NOMO-1 treated with dmso at 0.1 percent for 144 hours (cell line): ENCODE results near the gene SLC19A1.
"Not testable (repeated sequence)": the region's sequence is repeated elsewhere in the genome, so short reads cannot be mapped to it uniquely, and the experiment has no call there.

Source experiments
- DNase-seq: peaks from one replicate; lab custom pipeline; 2025; ENCODE audit not compliant: unreplicated experiment; lab: John Stamatoyannopoulos, UW

The SLC19A1 gene

DNA sequence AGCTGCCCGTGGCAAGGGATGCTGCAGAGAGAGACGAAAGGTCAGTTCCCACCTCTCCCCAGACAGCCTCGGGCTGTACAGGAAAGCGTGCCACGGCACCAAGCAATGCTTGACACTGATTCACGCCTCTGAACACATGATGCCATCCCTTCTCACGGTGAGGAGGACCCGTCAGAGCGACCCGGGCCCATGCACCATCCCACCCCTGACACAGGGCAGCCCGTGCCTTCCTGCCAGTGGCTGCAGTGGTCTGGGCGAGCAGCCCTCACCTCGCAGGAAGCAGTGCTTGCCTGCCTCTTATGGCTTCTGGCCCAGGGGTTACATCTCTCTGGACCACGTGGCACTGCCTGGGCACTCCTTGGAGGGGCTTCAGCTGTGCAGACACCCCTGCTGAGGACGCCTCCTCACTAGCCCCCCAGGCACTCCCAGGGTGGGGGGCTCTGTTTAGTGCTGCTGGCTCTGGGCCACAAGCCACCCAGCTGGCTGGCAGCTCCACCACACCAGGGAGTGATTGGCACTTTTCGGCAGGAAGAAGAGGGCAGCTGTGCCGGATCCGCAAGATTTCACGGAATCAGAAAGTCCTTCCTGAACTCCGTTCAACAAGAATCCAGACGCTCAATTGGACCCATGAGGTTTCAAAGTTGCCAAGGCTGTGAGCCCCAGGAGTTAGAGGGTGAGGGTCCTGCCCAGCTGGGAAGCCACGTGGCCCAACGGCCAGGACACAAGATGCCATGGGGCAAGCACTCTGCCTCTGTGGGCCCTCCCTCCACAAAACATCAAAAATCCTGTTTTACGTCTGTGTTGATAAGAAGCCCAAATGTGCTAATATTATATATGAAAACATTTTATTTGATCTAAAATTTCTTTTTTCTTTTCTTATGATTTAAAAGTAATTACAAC lies 34.8 kb upstream of the SLC19A1 start:
- no peak for DNase-seq

DNA sequence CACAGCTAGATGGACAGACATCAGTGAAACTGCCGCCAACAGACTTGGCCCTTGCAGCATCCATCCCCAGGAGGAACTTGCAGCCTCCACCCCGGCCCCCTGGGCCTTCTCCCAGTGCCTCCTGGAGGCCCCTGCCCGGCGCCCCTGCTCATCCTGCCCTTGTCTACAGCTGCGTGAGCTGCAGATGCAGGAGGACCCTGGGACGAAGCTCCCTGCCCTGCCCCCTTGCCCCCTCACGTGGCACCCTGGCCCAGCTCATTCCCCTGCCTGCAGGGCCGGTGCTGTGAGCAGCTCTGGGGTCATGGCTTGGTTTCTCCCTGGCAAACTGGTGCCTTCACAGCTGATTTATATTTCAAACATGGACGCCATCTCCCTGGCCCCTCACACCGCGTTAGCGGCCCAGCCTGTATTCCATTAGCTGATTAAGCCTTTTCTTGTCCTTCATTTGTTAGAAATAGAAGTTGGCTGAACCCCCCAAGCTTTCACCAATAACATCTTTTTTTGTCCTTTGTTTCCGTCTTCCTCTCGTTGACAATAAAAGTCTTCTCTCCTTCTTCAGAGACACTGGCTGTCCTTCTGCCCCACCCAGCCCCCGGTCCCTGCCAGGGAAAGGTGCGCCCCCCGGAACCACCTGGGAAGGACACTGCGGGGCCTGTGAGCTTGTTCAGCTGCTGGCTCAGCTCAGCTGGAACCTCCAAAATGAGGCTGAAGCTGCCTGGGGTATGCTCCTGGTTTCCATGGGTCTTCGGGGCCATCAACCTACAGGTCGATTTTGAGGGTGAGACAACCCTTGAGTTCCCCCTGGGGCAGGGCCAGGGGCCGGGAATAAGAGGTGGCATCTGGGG lies 34.0 kb upstream of the SLC19A1 start:
- DNase-seq = no peak

DNA sequence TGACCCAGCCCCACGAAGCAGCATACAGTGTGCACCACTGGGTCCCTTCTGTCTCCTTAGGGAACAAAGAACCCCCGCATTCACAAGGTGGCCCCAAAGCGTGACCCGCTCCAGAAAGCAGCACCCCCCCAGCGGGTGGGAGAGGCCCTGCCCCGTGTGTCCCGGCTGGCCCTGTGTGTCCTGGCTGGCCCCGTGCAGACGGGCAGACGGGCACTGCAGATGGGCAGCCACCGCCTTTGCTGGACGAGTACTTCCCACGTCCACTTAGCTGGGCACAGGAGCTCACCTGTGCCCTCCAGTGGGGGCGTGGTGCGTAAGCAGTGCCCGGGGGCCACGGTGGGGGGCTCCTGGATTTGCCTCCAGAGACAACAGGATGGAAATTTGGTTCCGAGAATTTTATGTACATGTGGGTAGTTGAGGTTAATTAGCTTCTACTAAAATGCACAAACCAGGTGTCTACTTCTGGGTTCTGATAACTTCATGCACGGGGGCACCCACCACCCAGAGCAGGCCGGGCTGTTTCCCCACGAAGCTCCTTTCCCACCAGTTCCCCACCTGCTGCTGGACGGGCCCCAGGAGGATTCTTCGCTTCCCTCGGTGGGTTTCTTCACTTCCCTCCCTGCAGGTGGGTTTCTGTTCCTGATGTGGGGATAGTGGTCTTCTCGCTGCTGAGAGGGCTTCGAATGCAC lies 33.2 kb upstream of the SLC19A1 start:
- no peak for DNase-seq

DNA sequence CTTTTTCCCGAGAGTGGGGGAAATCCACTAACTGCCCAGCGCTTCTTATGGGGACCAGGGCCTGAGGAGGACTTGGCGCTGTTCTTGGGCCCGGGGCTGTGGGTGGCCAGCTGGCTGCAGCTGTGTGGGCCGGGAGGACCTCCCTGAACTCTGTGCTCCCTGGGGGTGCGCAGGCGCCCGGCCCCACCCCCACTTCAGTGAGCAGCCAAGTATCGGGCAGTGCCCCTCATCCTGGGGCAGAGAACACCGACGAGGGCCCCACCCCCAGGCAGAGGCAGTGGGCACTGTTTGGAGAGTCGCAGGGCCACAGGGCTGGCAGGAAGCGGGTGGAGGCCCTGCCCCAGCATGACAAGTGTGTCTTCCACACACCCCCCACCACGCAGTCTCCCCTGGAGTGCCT lies 32.5 kb upstream of the SLC19A1 start:
- DNase-seq = no peak

DNA sequence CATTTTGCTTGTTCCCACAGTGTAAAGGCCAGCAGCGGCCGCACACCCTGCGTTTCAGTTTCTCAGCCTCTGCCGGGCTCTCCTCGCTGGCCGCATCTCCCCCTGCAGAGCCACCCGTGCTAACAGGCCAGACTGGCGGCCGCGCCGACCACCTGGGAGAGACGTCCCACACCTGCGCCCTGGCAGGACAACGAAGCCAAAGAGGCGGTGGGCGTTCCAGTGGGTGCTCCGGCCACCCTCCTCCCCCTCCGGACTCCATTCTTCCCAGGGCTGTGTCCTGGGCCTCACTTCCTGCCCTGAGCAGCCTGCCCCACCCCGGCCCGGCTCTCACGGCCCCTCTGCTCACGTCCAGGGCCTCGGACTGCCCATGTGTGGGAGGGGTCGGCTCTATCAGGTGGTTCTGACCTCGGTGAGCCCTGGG lies 31.9 kb upstream of the SLC19A1 start:
- DNase-seq = no peak

DNA sequence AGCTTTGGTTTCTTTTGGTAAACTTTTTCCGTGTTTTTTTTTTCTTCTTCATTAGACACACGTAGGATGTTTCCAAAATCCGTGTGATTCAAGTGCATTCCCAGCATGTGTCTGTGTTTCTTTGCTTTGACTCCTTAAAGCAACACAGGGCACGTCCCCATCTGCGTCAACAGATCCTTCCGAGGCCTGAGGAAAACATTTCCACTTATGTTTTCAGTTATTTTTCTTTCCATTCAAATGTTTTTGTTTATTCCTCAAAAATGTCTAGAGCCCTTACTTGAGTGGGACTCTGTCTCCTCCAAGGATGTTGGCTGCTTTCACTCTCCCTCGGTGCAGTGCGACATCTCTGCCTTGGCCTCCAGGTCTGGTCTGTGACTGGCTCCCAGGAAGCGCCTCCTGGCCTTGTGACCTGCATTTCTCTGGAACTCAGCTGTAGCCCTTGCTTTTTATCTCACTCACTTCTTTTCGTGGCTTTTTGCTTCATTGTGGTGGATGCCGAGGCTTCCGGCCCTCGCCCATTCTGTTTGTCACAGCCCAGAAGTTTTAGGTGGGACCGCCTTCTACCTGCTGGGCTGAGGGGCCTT lies 31.3 kb upstream of the SLC19A1 start:
- DNase-seq = no peak

- no peak for DNase-seq
These were observed 30.7 kb upstream of the SLC19A1 start for GRCh38 chr21:45572783-45573451.

GRCh38 chr21:45572231-45572630 lies 30.0 kb upstream of the SLC19A1 start:
- no peak for DNase-seq

GRCh38 chr21:45571641-45572040 lies 29.4 kb upstream of the SLC19A1 start:
- no peak for DNase-seq

- DNase-seq = no peak
These were observed 28.8 kb upstream of the SLC19A1 start for GRCh38 chr21:45570826-45571601.

- no peak for DNase-seq
These were observed 27.8 kb upstream of the SLC19A1 start for GRCh38 chr21:45570071-45570470.

DNA sequence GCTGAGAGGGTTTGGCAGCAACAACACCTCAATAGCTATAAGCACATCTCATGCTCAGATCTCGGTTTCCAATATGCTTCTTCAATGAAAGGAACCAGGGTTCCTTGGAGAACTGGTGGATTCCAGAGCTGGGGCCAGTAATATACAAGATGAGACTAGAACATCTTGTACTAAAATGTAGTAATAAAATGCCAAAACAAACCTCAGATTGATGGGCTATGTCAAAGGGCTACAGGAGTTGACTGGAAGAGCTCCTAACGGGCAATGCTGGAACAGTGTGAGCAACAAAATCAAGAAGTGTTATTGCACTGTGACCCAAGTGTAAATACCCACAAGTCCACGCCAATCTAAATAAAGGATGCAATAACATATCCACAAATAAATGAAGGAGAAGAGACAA lies 26.1 kb upstream of the SLC19A1 start:
- no peak for DNase-seq

- not testable (repeated sequence) for DNase-seq
These were observed 21.9 kb upstream of the SLC19A1 start for GRCh38 chr21:45564137-45564536.

DNA sequence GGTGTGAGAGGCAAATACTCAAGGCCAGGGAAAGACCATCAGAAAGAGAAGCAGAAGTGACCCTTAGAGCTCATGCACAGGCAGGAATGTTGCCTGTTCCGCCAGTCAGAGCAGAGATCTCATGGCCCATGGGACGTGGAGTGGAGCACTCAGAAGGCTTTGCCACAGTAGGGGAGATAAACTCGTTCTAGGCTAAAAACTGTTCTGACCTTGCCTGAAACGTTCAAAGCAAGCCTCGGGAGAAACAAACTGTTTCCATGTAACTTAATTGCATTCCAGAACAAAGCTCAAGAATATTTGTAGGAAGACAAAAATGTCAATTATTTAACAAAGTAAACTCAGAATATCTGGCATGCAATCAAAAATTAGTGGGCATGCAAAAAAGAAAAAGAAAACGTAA lies 20.7 kb upstream of the SLC19A1 start:
- no peak for DNase-seq

DNA sequence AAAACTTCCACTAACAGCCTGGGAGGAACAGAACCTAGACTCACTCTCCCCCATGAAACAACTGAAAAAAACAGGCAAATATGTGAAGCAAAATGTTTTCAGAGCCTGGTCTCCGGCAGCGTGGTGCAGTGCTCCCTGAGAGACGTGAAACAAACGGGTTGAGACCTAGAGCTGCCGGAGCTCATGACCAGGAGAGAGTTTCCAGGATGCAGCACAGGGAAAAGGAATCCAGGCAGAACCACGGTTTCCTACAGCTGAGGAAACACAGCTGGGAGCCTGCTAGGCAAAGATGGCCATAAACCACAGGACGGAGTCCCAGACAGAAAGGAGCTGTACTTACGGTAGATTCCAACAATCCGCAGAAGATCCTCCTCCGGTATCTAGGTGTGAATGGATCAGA lies 20.2 kb upstream of the SLC19A1 start:
- no peak for DNase-seq

DNA sequence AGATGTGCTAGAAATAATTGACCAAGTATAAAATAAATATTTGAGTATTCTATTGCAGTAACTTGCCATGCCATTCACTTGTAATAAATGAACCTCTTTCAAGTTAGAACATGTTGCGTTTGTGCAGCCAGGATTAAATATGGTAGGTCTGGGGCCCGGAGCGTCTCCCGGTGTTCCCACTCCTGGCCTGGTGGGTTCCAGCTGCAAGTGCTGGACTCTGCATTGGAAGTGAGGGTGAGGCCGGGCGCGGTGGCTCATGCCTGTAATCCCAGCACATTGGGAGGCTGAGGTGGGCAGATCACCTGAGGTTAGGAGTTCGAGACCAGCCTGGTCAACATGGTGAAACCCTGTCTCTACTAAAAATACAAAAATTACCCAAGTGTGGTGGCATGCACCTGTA lies 19.0 kb upstream of the SLC19A1 start:
- DNase-seq = not testable (repeated sequence)

- DNase-seq = no peak
These were observed 18.1 kb upstream of the SLC19A1 start for GRCh38 chr21:45560106-45561021.

DNA sequence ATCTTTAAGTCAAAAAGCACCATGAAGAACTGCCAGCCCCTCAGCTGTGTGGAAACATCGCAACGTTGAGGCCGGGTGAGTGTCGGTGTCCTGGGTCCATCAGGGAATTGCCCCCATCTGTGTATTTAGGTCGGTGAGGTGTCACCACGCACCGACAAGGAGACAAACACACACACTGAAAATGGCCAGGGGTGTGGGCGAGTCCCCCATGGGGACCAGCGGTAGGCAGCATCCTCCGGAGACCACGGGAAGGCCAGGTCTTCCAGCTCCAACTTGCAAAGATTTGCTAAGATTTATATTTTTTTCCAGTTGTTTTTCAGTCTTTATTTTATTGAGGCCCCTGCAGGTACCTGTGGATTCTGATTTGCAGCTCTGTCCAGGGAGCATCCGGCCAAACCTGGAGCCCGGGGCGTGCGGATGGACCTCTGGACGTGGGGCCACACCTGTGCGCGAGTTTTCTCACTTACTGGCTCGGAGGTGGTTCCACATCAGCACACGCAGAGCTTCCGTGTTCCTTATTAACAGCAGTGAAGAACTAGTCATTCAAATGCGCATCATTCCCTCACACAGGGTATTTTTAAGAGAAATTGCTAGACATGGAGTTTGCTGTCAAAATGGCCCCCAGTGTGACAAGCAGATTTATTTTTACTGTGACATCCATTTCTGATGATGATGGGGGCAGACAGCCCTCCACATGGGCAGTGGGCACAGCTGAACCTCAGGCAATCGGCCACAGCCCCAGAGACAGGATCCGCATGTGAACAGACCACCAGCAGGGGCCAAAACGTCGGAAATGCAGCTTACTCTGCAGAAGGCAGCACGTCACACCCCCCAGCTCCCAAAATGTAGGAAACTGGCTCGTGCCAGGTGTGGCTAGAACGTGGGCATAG lies 17.2 kb upstream of the SLC19A1 start:
- DNase-seq = no peak
